Esophagus squamous epithelium (tissue), 5 donors: ENCODE measurements around the gene NRCAM. TPM values are rescaled to one million over a fixed set of nuclear protein-coding genes. Genes with fewer than 3 reads are reported as not detected.
"Not testable (repeated sequence)": the region's sequence is repeated elsewhere in the genome, so short reads cannot be mapped to it uniquely, and the experiment has no call there.

Experiments
- DNase-seq: peaks from one replicate; lab custom pipeline; 2025; lab: John Stamatoyannopoulos, UW
- H3K27ac ChIP-seq, 4 donors: fragments of 200-600 bp; sonication (generic); one replicate each; pipeline ENCODE4 v1.5.1; 2016 to 2019; ENCODE audit warnings: mild to moderate bottlenecking in 1 of 4
- H3K27me3 ChIP-seq, 4 donors: fragments of 200-600 bp; sonication (generic); 1 replicate in 3 of 4; 2 replicates in 1 of 4; pipeline versions ENCODE4 v1.5.1 to v1.6.0; 2017 to 2021; ENCODE audit warnings: antibody characterized with exemption in 1 of 4
- H3K36me3 ChIP-seq, 3 donors: fragments of 200-600 bp; sonication (generic); one replicate each; pipeline ENCODE4 v1.5.1; 2016 to 2019
- H3K4me1 ChIP-seq, 3 donors: fragments of 200-600 bp; sonication (generic); one replicate each; pipeline ENCODE4 v1.5.1; 2017 to 2019
- H3K4me3 ChIP-seq, 4 donors: fragments of 200-600 bp; sonication (generic); 1 replicate in 3 of 4; 2 replicates in 1 of 4; pipeline ENCODE4 v1.5.1; 2016 to 2019; ENCODE audit warnings: mild to moderate bottlenecking in 2 of 4, moderate library complexity in 1 of 4
- H3K9me3 ChIP-seq, 3 donors: fragments of 200-600 bp; sonication (generic); one replicate each; pipeline ENCODE4 v1.5.1; 2016 to 2019
- CTCF ChIP-seq, 6 experiments: fragments of 450-650 bp in 4 of 6; fragments of 200-600 bp in 2 of 6; sonication (generic) in 2 of 6; IDR thresholded peaks; one replicate each; pipeline ENCODE4 v1.5.1; 2016 to 2019; ENCODE audit warnings: antibody characterized with exemption in 6 of 6, mild to moderate bottlenecking in 4 of 6, moderate library complexity in 4 of 6
- POLR2A ChIP-seq, 4 donors: fragments of 450-650 bp; IDR thresholded peaks; one replicate each; pipeline ENCODE4 v1.6.1; 2017; ENCODE audit warnings: antibody characterized with exemption in 4 of 4, mild to moderate bottlenecking in 4 of 4, moderate library complexity in 3 of 4
- WGBS, 2 donors: methylation state at CpG; one replicate each; pipeline ENCODE4 v1.1.5; 2018; 5-methylcytosine and 5-hydroxymethylcytosine counted together
- intact Hi-C: fragments of 100-400 bp; cut with DNase I; formaldehyde crosslinking; loops from one replicate; pipeline ENCODE4 v1.15.0; 2022
- total RNA-seq, 4 donors: library from RNA; depleted of rRNA; stranded (reverse); fragments of >200 nt; gene quantifications; one replicate each; pipeline ENCODE4 v1.1.0, GENCODE V29; 2016
- donor health status: DM: yes; HTN: yes; CAD: no.

The NRCAM gene
- total RNA-seq, 4 donors from 2014 or later: 1.5 to 9.8 (median 6.3) TPM; not detected in 1

GRCh38 chr7:108468246-108468645, 12.0 kb upstream of the NRCAM start:
- no peaks in the 10 kb centered on the region for H3K27me3 ChIP-seq
- no peak overlapping the region for H3K27ac ChIP-seq
- no peaks in the 10 kb centered on the region for H3K4me1 ChIP-seq
- 55 to 56% methylated on average over 3 to 4 of the region's 4 CpGs for WGBS, 2 donors
- H3K4me3 ChIP-seq: no peak overlapping the region
- intact Hi-C loops: loop anchor here (10.0 kb wide), 1 partner anchor 283 kb away; no protein-coding TSS in a partner anchor
- H3K36me3 ChIP-seq: peaks cover 0 to 23% (median 0%) of the 10 kb centered on the region in 3 donors
- TF ChIP-seq POLR2A (IDR thresholded peaks at IDR 0.05): no peak
- TF ChIP-seq CTCF (IDR thresholded peaks at IDR 0.05): no peak
- no peak for DNase-seq
- H3K9me3 ChIP-seq: no peaks in the 10 kb centered on the region

GRCh38 chr7:108467391-108467790, 11.2 kb upstream of the NRCAM start:
- DNase-seq: no peak
- Histone ChIP-seq H3K36me3 (peaks cover 0 to 16% (median 0%) of the 10 kb centered on the region in 3 donors), H3K9me3 (no peaks in the 10 kb centered on the region), H3K27ac (no peak overlapping the region), H3K4me1 (no peaks in the 10 kb centered on the region), H3K27me3 (no peaks in the 10 kb centered on the region), H3K4me3 (no peak overlapping the region)
- TF ChIP-seq POLR2A (IDR thresholded peaks at IDR 0.05) (no peak), CTCF (IDR thresholded peaks at IDR 0.05) (no peak)
- intact Hi-C loops: loop anchor here (10.0 kb wide), 1 partner anchor 283 kb away; no protein-coding TSS in a partner anchor
- 27 to 45% methylated on average over 2 of the region's 2 CpGs for WGBS, 2 donors

GRCh38 chr7:108466322-108466721, 10.1 kb upstream of the NRCAM start:
- H3K4me1 ChIP-seq, H3K27ac ChIP-seq, H3K27me3 ChIP-seq, H3K9me3 ChIP-seq, H3K36me3 ChIP-seq, H3K4me3 ChIP-seq, DNase-seq: not testable (repeated sequence)
- intact Hi-C loops: loop anchor here (10.0 kb wide), 1 partner anchor 282 kb away; no protein-coding TSS in a partner anchor
- 86 to 87% methylated on average over 2 of the region's 2 CpGs for WGBS, 2 donors

- no peaks in the 10 kb centered on the region for H3K4me1 ChIP-seq
- intact Hi-C loops: loop anchor here (10.0 kb wide), 1 partner anchor 280 kb away; no protein-coding TSS in a partner anchor
- peaks cover 0 to 4% (median 0%) of the 10 kb centered on the region in 4 donors for H3K27me3 ChIP-seq
- H3K9me3 ChIP-seq: no peaks in the 10 kb centered on the region
- H3K4me3 ChIP-seq: no peak overlapping the region
- H3K27ac ChIP-seq: no peak overlapping the region
- TF ChIP-seq POLR2A (IDR thresholded peaks at IDR 0.05): no peak
- TF ChIP-seq CTCF (IDR thresholded peaks at IDR 0.05): no peak
- H3K36me3 ChIP-seq: no peaks in the 10 kb centered on the region
- WGBS, 2 donors: 88 to 93% methylated on average over 2 of the region's 2 CpGs
- DNase-seq: no peak
These were observed 8.5 kb upstream of the NRCAM start for GRCh38 chr7:108464743-108465142.

- WGBS, 2 donors: 30 to 63% methylated on average over 2 of the region's 2 CpGs
- no peak overlapping the region for H3K27ac ChIP-seq
- H3K4me1 ChIP-seq: no peaks in the 10 kb centered on the region
- intact Hi-C loops: loop anchor here (10.0 kb wide), 1 partner anchor 279 kb away; no protein-coding TSS in a partner anchor
- peaks cover 0 to 15% (median 0%) of the 10 kb centered on the region in 4 donors for H3K27me3 ChIP-seq
- H3K4me3 ChIP-seq: no peak overlapping the region
- no peaks in the 10 kb centered on the region for H3K36me3 ChIP-seq
- no peak for DNase-seq
- H3K9me3 ChIP-seq: no peaks in the 10 kb centered on the region
- no peak for TF ChIP-seq POLR2A (IDR thresholded peaks at IDR 0.05)
- no peak for TF ChIP-seq CTCF (IDR thresholded peaks at IDR 0.05)
These were observed 7.4 kb upstream of the NRCAM start for GRCh38 chr7:108463613-108464012.
